Esophagus squamous epithelium (tissue), 4 donors: Measurements from ENCODE around the gene FNIP2.

Experiments
- POLR2A ChIP-seq, 4 donors: fragments of 450-650 bp; IDR thresholded peaks; one replicate each; pipeline ENCODE4 v1.6.1; 2017; ENCODE audit warnings: antibody characterized with exemption in 4 of 4, mild to moderate bottlenecking in 4 of 4, moderate library complexity in 3 of 4
- TF ChIP-seq, protein P1 (sequence below), 6 experiments: fragments of 450-650 bp in 4 of 6; fragments of 200-600 bp in 2 of 6; sonication (generic) in 2 of 6; IDR thresholded peaks; one replicate each; pipeline ENCODE4 v1.5.1; 2016 to 2019; ENCODE audit warnings: antibody characterized with exemption in 6 of 6, mild to moderate bottlenecking in 4 of 6, moderate library complexity in 4 of 6

DNA sequence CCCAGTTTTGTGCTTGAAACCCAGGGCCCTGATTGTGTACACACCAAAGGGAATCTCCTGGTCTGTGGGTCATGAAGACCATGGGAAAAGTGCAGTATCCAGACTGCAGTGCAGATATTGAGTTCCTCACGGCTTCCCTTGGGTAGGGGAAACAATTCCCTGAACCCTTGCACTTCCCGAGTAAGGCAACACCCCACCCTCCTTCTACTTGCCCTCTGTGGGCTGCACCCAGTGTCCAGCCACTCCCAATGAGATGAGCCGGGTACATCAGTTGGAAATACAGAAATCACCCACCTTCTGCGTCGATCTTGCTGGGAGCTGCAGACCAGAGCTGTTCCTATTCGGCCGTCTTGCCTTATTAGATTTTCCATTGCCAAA is 134.2 kb downstream of the FNIP2 start:
- TF ChIP-seq, protein P1, sequence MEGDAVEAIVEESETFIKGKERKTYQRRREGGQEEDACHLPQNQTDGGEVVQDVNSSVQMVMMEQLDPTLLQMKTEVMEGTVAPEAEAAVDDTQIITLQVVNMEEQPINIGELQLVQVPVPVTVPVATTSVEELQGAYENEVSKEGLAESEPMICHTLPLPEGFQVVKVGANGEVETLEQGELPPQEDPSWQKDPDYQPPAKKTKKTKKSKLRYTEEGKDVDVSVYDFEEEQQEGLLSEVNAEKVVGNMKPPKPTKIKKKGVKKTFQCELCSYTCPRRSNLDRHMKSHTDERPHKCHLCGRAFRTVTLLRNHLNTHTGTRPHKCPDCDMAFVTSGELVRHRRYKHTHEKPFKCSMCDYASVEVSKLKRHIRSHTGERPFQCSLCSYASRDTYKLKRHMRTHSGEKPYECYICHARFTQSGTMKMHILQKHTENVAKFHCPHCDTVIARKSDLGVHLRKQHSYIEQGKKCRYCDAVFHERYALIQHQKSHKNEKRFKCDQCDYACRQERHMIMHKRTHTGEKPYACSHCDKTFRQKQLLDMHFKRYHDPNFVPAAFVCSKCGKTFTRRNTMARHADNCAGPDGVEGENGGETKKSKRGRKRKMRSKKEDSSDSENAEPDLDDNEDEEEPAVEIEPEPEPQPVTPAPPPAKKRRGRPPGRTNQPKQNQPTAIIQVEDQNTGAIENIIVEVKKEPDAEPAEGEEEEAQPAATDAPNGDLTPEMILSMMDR (IDR thresholded peaks at IDR 0.05), result no peak
- TF ChIP-seq POLR2A (IDR thresholded peaks at IDR 0.05), result no peak
